ENCODE data around the gene PDZD2. TPM values are rescaled to one million over a fixed set of nuclear protein-coding genes. Genes with fewer than 3 reads are reported as not detected.

Gene PDZD2
- total RNA-seq, 1 experiment from 2014 or later, result 0.37 TPM

DNA sequence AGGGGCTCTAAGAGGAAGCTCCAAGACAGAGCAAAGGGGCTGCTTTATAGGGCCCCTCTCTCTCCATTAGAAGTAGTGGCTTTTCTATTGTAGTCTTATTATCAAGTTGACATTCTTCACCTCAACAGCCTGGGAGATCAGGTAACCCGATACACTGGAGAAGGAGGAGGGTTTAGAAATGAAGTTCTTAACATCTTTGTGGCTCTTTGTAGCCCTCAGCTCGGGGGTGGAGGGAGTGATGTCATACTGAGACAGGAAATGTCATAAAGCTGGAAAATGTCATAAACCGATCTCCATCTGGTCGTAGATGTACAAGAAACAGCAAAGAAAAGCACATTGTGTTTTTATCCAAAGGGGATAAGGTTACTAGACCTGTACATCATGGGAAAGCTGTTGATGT lies 17.9 kb downstream of the PDZD2 start:
- H3K27me3 ChIP-seq (ENCODE audit: insufficient read depth, low read length), result peaks cover 13% of the 10 kb centered on the region

More for the DNA sequence above, 17.9 kb downstream of the PDZD2 start:
- no peak for TF ChIP-seq EGR1 (IDR thresholded peaks at IDR 0.05; ENCODE audit: low read depth)
- TF ChIP-seq, protein P1, sequence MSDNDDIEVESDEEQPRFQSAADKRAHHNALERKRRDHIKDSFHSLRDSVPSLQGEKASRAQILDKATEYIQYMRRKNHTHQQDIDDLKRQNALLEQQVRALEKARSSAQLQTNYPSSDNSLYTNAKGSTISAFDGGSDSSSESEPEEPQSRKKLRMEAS (IDR thresholded peaks at IDR 0.05), result no peak
- no peak for TF ChIP-seq ELF1 (IDR thresholded peaks at IDR 0.05; ENCODE audit: borderline replicate concordance, low read depth)
- no peak for TF ChIP-seq POLR2A (IDR thresholded peaks at IDR 0.05; ENCODE audit: borderline replicate concordance, extremely low read depth, insufficient read depth, insufficient read length)
- TF ChIP-seq ZFX (IDR thresholded peaks at IDR 0.05), result no peak
- TF ChIP-seq TCF7L2 (IDR thresholded peaks at IDR 0.05; ENCODE audit: borderline replicate concordance, extremely low read depth, insufficient read depth, insufficient read length), result no peak
- TF ChIP-seq, protein P2, sequence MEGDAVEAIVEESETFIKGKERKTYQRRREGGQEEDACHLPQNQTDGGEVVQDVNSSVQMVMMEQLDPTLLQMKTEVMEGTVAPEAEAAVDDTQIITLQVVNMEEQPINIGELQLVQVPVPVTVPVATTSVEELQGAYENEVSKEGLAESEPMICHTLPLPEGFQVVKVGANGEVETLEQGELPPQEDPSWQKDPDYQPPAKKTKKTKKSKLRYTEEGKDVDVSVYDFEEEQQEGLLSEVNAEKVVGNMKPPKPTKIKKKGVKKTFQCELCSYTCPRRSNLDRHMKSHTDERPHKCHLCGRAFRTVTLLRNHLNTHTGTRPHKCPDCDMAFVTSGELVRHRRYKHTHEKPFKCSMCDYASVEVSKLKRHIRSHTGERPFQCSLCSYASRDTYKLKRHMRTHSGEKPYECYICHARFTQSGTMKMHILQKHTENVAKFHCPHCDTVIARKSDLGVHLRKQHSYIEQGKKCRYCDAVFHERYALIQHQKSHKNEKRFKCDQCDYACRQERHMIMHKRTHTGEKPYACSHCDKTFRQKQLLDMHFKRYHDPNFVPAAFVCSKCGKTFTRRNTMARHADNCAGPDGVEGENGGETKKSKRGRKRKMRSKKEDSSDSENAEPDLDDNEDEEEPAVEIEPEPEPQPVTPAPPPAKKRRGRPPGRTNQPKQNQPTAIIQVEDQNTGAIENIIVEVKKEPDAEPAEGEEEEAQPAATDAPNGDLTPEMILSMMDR (IDR thresholded peaks at IDR 0.05 in 2 of 3, conservative IDR thresholded peaks at IDR 0.05 in 1 of 3; ENCODE audit: borderline replicate concordance in 1 of 3, insufficient read depth in 1 of 3, low read depth in 2 of 3, low read length in 2 of 3), result no peak
- no peak for TF ChIP-seq EZH2phosphoT487 (IDR thresholded peaks at IDR 0.05; ENCODE audit: borderline replicate concordance)
- TF ChIP-seq SIN3A (IDR thresholded peaks at IDR 0.05; ENCODE audit: low read depth), result no peak
- TF ChIP-seq, protein P3, sequence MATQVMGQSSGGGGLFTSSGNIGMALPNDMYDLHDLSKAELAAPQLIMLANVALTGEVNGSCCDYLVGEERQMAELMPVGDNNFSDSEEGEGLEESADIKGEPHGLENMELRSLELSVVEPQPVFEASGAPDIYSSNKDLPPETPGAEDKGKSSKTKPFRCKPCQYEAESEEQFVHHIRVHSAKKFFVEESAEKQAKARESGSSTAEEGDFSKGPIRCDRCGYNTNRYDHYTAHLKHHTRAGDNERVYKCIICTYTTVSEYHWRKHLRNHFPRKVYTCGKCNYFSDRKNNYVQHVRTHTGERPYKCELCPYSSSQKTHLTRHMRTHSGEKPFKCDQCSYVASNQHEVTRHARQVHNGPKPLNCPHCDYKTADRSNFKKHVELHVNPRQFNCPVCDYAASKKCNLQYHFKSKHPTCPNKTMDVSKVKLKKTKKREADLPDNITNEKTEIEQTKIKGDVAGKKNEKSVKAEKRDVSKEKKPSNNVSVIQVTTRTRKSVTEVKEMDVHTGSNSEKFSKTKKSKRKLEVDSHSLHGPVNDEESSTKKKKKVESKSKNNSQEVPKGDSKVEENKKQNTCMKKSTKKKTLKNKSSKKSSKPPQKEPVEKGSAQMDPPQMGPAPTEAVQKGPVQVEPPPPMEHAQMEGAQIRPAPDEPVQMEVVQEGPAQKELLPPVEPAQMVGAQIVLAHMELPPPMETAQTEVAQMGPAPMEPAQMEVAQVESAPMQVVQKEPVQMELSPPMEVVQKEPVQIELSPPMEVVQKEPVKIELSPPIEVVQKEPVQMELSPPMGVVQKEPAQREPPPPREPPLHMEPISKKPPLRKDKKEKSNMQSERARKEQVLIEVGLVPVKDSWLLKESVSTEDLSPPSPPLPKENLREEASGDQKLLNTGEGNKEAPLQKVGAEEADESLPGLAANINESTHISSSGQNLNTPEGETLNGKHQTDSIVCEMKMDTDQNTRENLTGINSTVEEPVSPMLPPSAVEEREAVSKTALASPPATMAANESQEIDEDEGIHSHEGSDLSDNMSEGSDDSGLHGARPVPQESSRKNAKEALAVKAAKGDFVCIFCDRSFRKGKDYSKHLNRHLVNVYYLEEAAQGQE (IDR thresholded peaks at IDR 0.05; ENCODE audit: low read depth), result no peak
- no peak for TF ChIP-seq CEBPB (IDR thresholded peaks at IDR 0.05; ENCODE audit: low read depth)
- TF ChIP-seq, protein P4, sequence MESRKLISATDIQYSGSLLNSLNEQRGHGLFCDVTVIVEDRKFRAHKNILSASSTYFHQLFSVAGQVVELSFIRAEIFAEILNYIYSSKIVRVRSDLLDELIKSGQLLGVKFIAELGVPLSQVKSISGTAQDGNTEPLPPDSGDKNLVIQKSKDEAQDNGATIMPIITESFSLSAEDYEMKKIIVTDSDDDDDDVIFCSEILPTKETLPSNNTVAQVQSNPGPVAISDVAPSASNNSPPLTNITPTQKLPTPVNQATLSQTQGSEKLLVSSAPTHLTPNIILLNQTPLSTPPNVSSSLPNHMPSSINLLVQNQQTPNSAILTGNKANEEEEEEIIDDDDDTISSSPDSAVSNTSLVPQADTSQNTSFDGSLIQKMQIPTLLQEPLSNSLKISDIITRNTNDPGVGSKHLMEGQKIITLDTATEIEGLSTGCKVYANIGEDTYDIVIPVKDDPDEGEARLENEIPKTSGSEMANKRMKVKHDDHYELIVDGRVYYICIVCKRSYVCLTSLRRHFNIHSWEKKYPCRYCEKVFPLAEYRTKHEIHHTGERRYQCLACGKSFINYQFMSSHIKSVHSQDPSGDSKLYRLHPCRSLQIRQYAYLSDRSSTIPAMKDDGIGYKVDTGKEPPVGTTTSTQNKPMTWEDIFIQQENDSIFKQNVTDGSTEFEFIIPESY (IDR thresholded peaks at IDR 0.05; ENCODE audit: extremely low read depth, insufficient replicate concordance, low read length), result no peak
- no peak for TF ChIP-seq POLR2AphosphoS5 (IDR thresholded peaks at IDR 0.05; ENCODE audit: low read depth, low read length)
- TF ChIP-seq RAD21 (IDR thresholded peaks at IDR 0.05; ENCODE audit: low read depth), result no peak
- no peak overlapping the region for H3K27ac ChIP-seq (ENCODE audit: low read depth, low read length)
- ChIA-PET POLR2A (no interaction called here), CTCF (no interaction called here), RAD21 (ENCODE audit: low non-redundant PET in 1 of 2, low total read pairs in 2 of 2, uncharacterized antibody in 2 of 2, unreplicated experiment in 2 of 2) (no interaction called here)
- ATAC-seq, result no peak
- H4K20me1 ChIP-seq (ENCODE audit: insufficient read depth), result no peaks in the 10 kb centered on the region
- no peaks in the 10 kb centered on the region for H3K79me2 ChIP-seq (ENCODE audit: insufficient read depth, low read length)
- H3K9ac ChIP-seq (ENCODE audit: low read length), result no peak overlapping the region
- H3K9me2 ChIP-seq (ENCODE audit: insufficient read depth), result no peaks in the 10 kb centered on the region
- BruUV-seq (replicated peaks), result no TSS peak
- no peaks in the 10 kb centered on the region for H3K4me1 ChIP-seq (ENCODE audit: control insufficient read depth in 1 of 2, insufficient read depth in 2 of 2, low read length in 2 of 2)
- intact Hi-C loops (cut with micrococcal nuclease), result no loop called here
- H3K9me3 ChIP-seq (ENCODE audit: control insufficient read depth in 1 of 2, insufficient read depth in 1 of 2, low read depth in 1 of 2, low read length in 2 of 2), result no peaks in the 10 kb centered on the region
- no peak overlapping the region for H3K4me3 ChIP-seq (replicated peaks in 1 of 2; ENCODE audit: low read depth in 1 of 2, low read length in 2 of 2)
- no peak for DNase-seq (ENCODE audit: low read depth, low spot score)
- H2AFZ ChIP-seq (ENCODE audit: low read depth, low read length, poor library complexity, severe bottlenecking), result no peak overlapping the region
- H3K36me3 ChIP-seq (ENCODE audit: control insufficient read depth in 1 of 2, insufficient read depth in 2 of 2, low read length in 2 of 2), result no peaks in the 10 kb centered on the region
- H3K4me2 ChIP-seq (ENCODE audit: low read length), result no peak overlapping the region
